GM23248 (cell line): ENCODE results near the gene LPP.

Experiments
- EZH2 ChIP-seq: fragments of 200-600 bp; sonication (generic); IDR thresholded peaks from 2 replicates; pipeline ENCODE4 v1.6.1; 2018; ENCODE audit warnings: antibody characterized with exemption, mild to moderate bottlenecking; ENCODE audit not compliant: insufficient read depth, poor library complexity, severe bottlenecking
- EZH2phosphoT487 ChIP-seq: fragments of 200-600 bp; sonication (generic); IDR thresholded peaks from 2 replicates; pipeline ENCODE4 v1.6.1; 2018; ENCODE audit warnings: antibody characterized with exemption, moderate library complexity, mild to moderate bottlenecking, low read depth; ENCODE audit not compliant: insufficient read depth

- TF ChIP-seq EZH2 (no peak), EZH2phosphoT487 (no peak)
These were observed 231.3 kb downstream of the LPP start for GRCh38 chr3:188385295-188385694.
